Measurements from ENCODE around the gene SLC49A4.

DNA sequence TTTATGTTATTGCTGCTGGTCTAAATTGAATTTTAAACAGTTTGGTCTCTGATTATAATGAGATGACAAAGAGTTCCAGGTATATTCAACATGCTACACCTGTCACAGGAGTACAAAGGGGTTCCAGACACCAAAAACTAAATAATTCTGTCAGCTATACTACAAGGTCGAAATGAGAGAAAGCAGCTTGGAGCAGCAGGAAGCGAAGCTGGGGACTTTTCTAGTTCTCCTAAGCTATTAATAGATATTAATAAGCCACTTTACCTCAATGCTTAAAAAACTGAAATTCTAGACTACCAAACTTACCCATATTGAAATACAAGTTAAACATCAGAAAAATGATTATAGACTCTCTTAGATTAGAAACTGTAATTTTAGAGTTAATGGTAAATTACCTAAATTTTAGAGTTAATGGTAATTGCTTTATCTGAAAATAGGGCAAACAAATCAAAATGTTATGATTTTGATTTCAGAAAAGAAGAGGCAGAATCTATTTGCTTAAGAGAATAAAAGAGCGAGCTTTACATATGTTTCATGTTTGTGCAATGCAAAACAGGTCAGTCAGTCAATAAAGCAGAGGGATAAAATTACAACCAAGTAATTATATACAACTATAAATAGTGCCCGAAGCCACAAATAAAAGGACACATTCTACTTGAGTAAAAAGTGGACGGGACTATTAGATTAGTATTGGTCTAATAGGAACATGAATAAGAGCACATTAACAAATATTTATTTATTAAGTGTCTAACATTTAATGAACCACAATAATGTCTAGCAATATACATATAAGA is 18.0 kb upstream of the SLC49A4 start:
- TF ChIP-seq RCOR1 (IDR thresholded peaks at IDR 0.05; ENCODE audit: low read length), result no peak
- TF ChIP-seq, protein P1, sequence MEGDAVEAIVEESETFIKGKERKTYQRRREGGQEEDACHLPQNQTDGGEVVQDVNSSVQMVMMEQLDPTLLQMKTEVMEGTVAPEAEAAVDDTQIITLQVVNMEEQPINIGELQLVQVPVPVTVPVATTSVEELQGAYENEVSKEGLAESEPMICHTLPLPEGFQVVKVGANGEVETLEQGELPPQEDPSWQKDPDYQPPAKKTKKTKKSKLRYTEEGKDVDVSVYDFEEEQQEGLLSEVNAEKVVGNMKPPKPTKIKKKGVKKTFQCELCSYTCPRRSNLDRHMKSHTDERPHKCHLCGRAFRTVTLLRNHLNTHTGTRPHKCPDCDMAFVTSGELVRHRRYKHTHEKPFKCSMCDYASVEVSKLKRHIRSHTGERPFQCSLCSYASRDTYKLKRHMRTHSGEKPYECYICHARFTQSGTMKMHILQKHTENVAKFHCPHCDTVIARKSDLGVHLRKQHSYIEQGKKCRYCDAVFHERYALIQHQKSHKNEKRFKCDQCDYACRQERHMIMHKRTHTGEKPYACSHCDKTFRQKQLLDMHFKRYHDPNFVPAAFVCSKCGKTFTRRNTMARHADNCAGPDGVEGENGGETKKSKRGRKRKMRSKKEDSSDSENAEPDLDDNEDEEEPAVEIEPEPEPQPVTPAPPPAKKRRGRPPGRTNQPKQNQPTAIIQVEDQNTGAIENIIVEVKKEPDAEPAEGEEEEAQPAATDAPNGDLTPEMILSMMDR (IDR thresholded peaks at IDR 0.05), result no peak

All from SK-N-SH (cell line).